Astrocyte (in vitro differentiated cells and primary cell): Measurements from ENCODE around the gene SH3GL3. TPM values are rescaled to one million over a fixed set of nuclear protein-coding genes. Genes with fewer than 3 reads are reported as not detected.

Experiments used
- DNase-seq: peaks from one replicate; pipeline ENCODE4 v3.0.0-alpha.2; 2010; ENCODE audit warnings: low read depth
- FAIRE-seq: peaks from 2 replicates; lab custom pipeline; 2011; peaks lifted over from hg19 to GRCh38; lab: Jason Lieb, UNC
- H2AFZ ChIP-seq: 2 replicates; pipeline ENCODE4 v1.6.0; 2012; ENCODE audit warnings: low read depth, low read length, inconsistent platforms
- H3K27ac ChIP-seq: 2 replicates; pipeline ENCODE4 v1.5.1; 2011; ENCODE audit warnings: low read depth, low read length, inconsistent platforms
- H3K27me3 ChIP-seq: 2 replicates; pipeline ENCODE4 v1.6.0; 2011; ENCODE audit warnings: low read length, inconsistent platforms; ENCODE audit not compliant: insufficient read depth
- H3K36me3 ChIP-seq: 2 replicates; pipeline ENCODE4 v1.5.1; 2011; ENCODE audit warnings: low read length, inconsistent platforms; ENCODE audit not compliant: insufficient read depth
- H3K4me1 ChIP-seq: 2 replicates; pipeline ENCODE4 v1.5.1; 2011; ENCODE audit warnings: low read length, inconsistent platforms; ENCODE audit not compliant: insufficient read depth
- H3K4me2 ChIP-seq: 2 replicates; pipeline ENCODE4 v1.6.0; 2012; ENCODE audit warnings: low read length, inconsistent platforms
- H3K4me3 ChIP-seq: 2 replicates; pipeline ENCODE4 v1.5.1; 2011; ENCODE audit warnings: low read depth, mild to moderate bottlenecking, low read length, inconsistent platforms; ENCODE audit not compliant: insufficient read depth
- H3K79me2 ChIP-seq: 2 replicates; pipeline ENCODE4 v1.6.0; 2012; ENCODE audit warnings: mild to moderate bottlenecking, low read length, inconsistent platforms; ENCODE audit not compliant: insufficient read depth
- H3K9ac ChIP-seq: 2 replicates; pipeline ENCODE4 v1.6.0; 2012; ENCODE audit warnings: mild to moderate bottlenecking, low read length, inconsistent platforms
- H3K9me3 ChIP-seq: 2 replicates; pipeline ENCODE4 v1.5.1; 2012; ENCODE audit warnings: low read depth, mild to moderate bottlenecking, low read length, inconsistent platforms; ENCODE audit not compliant: insufficient read depth
- H4K20me1 ChIP-seq: 2 replicates; pipeline ENCODE4 v1.6.0; 2012; ENCODE audit warnings: low read length, inconsistent platforms; ENCODE audit not compliant: insufficient read depth
- H3K27ac Mint-ChIP-seq: one replicate; pipeline ENCODE4 v1.8.0; 2021; ENCODE audit warnings: mild to moderate bottlenecking, mixed read lengths; ENCODE audit not compliant: unreplicated experiment
- H3K27me3 Mint-ChIP-seq: one replicate; pipeline ENCODE4 v1.8.0; 2021; ENCODE audit warnings: low read depth, mixed read lengths; ENCODE audit not compliant: unreplicated experiment
- H3K36me3 Mint-ChIP-seq: one replicate; pipeline ENCODE4 v1.8.0; 2021; ENCODE audit warnings: low read depth, mixed read lengths; ENCODE audit not compliant: unreplicated experiment
- H3K4me1 Mint-ChIP-seq: one replicate; pipeline ENCODE4 v1.8.0; 2021; ENCODE audit warnings: low read depth, mixed read lengths; ENCODE audit not compliant: unreplicated experiment
- H3K4me3 Mint-ChIP-seq: one replicate; pipeline ENCODE4 v1.8.0; 2021; ENCODE audit warnings: mild to moderate bottlenecking, moderate library complexity, mixed read lengths; ENCODE audit not compliant: unreplicated experiment
- H3K9me3 Mint-ChIP-seq: one replicate; pipeline ENCODE4 v1.8.0; 2021; ENCODE audit warnings: mild to moderate bottlenecking, mixed read lengths; ENCODE audit not compliant: unreplicated experiment
- EZH2 ChIP-seq: IDR thresholded peaks from 2 replicates; pipeline ENCODE4 v1.6.1; 2012; ENCODE audit warnings: mild to moderate bottlenecking, low read length, inconsistent platforms; ENCODE audit not compliant: insufficient read depth
- total RNA-seq: library from RNA; stranded (reverse); gene quantifications from 2 replicates; pipeline ENCODE4 v1.2.1, GENCODE V29; 2021
- TF ChIP-seq, protein P1 (sequence below): IDR thresholded peaks from 2 replicates; pipeline ENCODE4 v1.5.1; 2011; ENCODE audit warnings: low read depth, mild to moderate bottlenecking, inconsistent platforms, low read length, moderate library complexity; ENCODE audit not compliant: insufficient read depth

The SH3GL3 gene
- total RNA-seq, 1 donor from 2014 or later: 2.7 TPM

DNA sequence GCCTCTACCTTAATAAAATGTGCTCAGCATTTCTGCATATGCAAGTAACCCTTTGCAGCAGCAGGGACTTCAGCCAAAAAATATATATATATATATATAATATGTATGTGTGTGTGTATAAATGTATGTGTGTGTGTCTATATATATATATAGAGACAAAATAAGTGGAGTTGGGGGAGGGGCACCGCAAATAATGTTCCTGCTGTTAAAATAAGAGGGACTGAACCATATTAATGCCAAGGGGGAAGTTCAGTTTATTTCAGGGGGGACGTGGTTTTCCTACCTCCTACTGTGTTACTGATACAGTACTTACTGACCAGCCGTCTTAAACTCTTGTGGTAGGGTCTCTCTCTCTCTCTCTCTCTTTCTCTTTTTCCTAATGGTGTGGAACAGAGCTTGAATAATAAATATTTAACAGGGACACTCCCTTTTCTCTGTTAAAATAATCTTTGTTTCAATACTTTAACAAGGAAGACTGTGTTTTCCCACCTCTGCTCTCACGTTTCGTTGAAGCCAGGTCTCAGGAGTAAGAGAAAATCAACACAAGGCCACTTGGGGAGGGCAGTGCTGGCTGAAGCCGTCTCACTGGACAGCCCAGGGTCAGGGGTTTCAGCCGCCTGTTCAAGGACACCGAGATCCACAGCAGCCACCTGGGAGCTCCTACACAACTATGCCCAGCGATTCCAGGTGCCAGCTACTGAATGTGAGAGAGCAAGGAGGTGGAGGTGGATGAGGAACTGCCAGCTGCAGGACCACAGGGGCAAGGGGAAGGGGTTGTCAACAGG, 164.0 kb downstream of the SH3GL3 start:
- Histone ChIP-seq H3K36me3 (no peaks in the 10 kb centered on the region), H3K27ac (no peak overlapping the region), H3K9me3 (no peaks in the 10 kb centered on the region), H4K20me1 (no peaks in the 10 kb centered on the region), H3K9ac (no peak overlapping the region), H3K27me3 (no peaks in the 10 kb centered on the region), H2AFZ (no peak overlapping the region), H3K79me2 (no peaks in the 10 kb centered on the region), H3K4me3 (no peak overlapping the region), H3K4me2 (no peak overlapping the region), H3K4me1 (peaks cover 2% of the 10 kb centered on the region)
- DNase-seq (no peak), FAIRE-seq (no peak)
- peaks cover 2% of the 10 kb centered on the region for H3K27me3 Mint-ChIP-seq
- no peak for TF ChIP-seq EZH2
- TF ChIP-seq, protein P1, sequence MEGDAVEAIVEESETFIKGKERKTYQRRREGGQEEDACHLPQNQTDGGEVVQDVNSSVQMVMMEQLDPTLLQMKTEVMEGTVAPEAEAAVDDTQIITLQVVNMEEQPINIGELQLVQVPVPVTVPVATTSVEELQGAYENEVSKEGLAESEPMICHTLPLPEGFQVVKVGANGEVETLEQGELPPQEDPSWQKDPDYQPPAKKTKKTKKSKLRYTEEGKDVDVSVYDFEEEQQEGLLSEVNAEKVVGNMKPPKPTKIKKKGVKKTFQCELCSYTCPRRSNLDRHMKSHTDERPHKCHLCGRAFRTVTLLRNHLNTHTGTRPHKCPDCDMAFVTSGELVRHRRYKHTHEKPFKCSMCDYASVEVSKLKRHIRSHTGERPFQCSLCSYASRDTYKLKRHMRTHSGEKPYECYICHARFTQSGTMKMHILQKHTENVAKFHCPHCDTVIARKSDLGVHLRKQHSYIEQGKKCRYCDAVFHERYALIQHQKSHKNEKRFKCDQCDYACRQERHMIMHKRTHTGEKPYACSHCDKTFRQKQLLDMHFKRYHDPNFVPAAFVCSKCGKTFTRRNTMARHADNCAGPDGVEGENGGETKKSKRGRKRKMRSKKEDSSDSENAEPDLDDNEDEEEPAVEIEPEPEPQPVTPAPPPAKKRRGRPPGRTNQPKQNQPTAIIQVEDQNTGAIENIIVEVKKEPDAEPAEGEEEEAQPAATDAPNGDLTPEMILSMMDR: no peak
- H3K4me3 Mint-ChIP-seq: no peak overlapping the region
- H3K27ac Mint-ChIP-seq: no peak overlapping the region
- peaks cover 2% of the 10 kb centered on the region for H3K36me3 Mint-ChIP-seq
- H3K9me3 Mint-ChIP-seq: peaks cover 2% of the 10 kb centered on the region
- H3K4me1 Mint-ChIP-seq: no peaks in the 10 kb centered on the region

DNA sequence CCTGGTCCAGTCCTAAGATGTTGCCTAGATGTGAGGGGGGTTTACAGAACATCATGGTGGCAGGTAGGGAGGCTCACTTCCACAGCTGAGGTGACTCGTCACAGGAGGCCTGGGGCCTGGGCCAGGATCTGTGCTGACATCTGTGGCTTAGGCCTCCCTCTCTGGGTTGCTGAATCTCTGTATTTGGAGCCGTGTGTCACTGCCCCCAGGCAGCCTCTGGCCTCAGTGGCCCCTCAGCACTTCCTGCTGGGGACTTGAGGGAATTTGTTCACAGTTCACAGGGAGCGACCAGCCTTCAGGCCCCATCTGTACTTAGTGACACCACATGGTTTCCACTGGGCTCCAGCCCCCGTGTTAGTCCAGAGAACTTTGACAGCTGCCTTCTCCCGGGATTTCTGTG, 165.1 kb downstream of the SH3GL3 start:
- TF ChIP-seq, protein P1: no peak
- no peak for TF ChIP-seq EZH2
- Histone ChIP-seq H3K36me3 (no peaks in the 10 kb centered on the region), H3K9me3 (no peaks in the 10 kb centered on the region), H3K27ac (no peak overlapping the region), H4K20me1 (no peaks in the 10 kb centered on the region), H2AFZ (no peak overlapping the region), H3K4me1 (peaks cover 2% of the 10 kb centered on the region), H3K79me2 (no peaks in the 10 kb centered on the region), H3K9ac (no peak overlapping the region), H3K4me3 (no peak overlapping the region), H3K4me2 (no peak overlapping the region), H3K27me3 (no peaks in the 10 kb centered on the region)
- Mint-ChIP-seq H3K4me3 (no peak overlapping the region), H3K36me3 (peaks cover 2% of the 10 kb centered on the region), H3K27me3 (peaks cover 2% of the 10 kb centered on the region), H3K27ac (no peak overlapping the region), H3K9me3 (peaks cover 2% of the 10 kb centered on the region), H3K4me1 (no peaks in the 10 kb centered on the region)
- no peak for FAIRE-seq
- DNase-seq: no peak
